ENCODE data around the gene MLYCD. TPM values are rescaled to one million over a fixed set of nuclear protein-coding genes. Genes with fewer than 3 reads are reported as not detected.

The MLYCD gene
- polyA plus RNA-seq, 1 donor (not counting 4 experiments of a cell fraction or from before 2014, with no cell fraction given), result 1.2 TPM

- no peak overlapping the region for H3K4me3 ChIP-seq (ENCODE audit: control insufficient read depth in 2 of 3, extremely low read depth in 1 of 3, insufficient read depth in 2 of 3, low read depth in 1 of 3, low read length in 3 of 3)
- no peak overlapping the region for H2AFZ ChIP-seq (ENCODE audit: control insufficient read depth, low read length)
- TF ChIP-seq CTCF (optimal IDR thresholded peaks at IDR 0.05 in 1 of 3, IDR thresholded peaks at IDR 0.05 in 1 of 3, conservative IDR thresholded peaks at IDR 0.05 in 1 of 3; ENCODE audit: extremely low read depth in 1 of 3, insufficient read depth in 2 of 3, low read length in 3 of 3) (no peak), EZH2 (IDR thresholded peaks at IDR 0.05; ENCODE audit: low read length) (no peak)
- H3K79me2 ChIP-seq (ENCODE audit: control insufficient read depth, insufficient read depth, low read length), result no peaks in the 10 kb centered on the region
- H3K4me1 ChIP-seq (ENCODE audit: control insufficient read depth, extremely low read depth, insufficient read depth, low read length), result no peaks in the 10 kb centered on the region
- no peak overlapping the region for H3K9ac ChIP-seq (ENCODE audit: control insufficient read depth, extremely low read depth, insufficient read depth, low read length)
- FAIRE-seq (no peak), DNase-seq (ENCODE audit: low read depth, low spot score) (no peak)
- dilution Hi-C loops (cut with MboI; ENCODE audit: extremely low pct_ligation_motif_present, low sequenced_read_pairs), result no loop called here
- H3K36me3 ChIP-seq (ENCODE audit: control insufficient read depth in 2 of 2, extremely low read depth in 1 of 2, insufficient read depth in 2 of 2, low read length in 2 of 2), result no peaks in the 10 kb centered on the region
- H3K9me3 ChIP-seq (ENCODE audit: control insufficient read depth, low read depth, low read length), result no peaks in the 10 kb centered on the region
- no peak overlapping the region for H3K4me2 ChIP-seq (ENCODE audit: control insufficient read depth, extremely low read depth, insufficient read depth, low read depth, low read length)
- no peaks in the 10 kb centered on the region for H4K20me1 ChIP-seq (ENCODE audit: control insufficient read depth, extremely low read depth, insufficient read depth, low read length)
- H3K9me1 ChIP-seq (ENCODE audit: control insufficient read depth, extremely low read depth, insufficient read depth, low read length), result no peaks in the 10 kb centered on the region
- no peaks in the 10 kb centered on the region for H3K27me3 ChIP-seq (ENCODE audit: control insufficient read depth, extremely low read depth, insufficient read depth, low read length)
- no peak overlapping the region for H3K27ac ChIP-seq (ENCODE audit: control insufficient read depth, insufficient read depth, low read length)
Observed at GRCh38 chr16:83850947-83851346, 48.0 kb upstream of the MLYCD start.

- H3K9me3 ChIP-seq (ENCODE audit: control insufficient read depth, low read depth, low read length), result no peaks in the 10 kb centered on the region
- H2AFZ ChIP-seq (ENCODE audit: control insufficient read depth, low read length), result no peak overlapping the region
- no peak overlapping the region for H3K4me3 ChIP-seq (ENCODE audit: control insufficient read depth in 2 of 3, extremely low read depth in 1 of 3, insufficient read depth in 2 of 3, low read depth in 1 of 3, low read length in 3 of 3)
- no peaks in the 10 kb centered on the region for H3K36me3 ChIP-seq (ENCODE audit: control insufficient read depth in 2 of 2, extremely low read depth in 1 of 2, insufficient read depth in 2 of 2, low read length in 2 of 2)
- no peak overlapping the region for H3K9ac ChIP-seq (ENCODE audit: control insufficient read depth, extremely low read depth, insufficient read depth, low read length)
- dilution Hi-C loops (cut with MboI; ENCODE audit: extremely low pct_ligation_motif_present, low sequenced_read_pairs), result no loop called here
- no peaks in the 10 kb centered on the region for H3K9me1 ChIP-seq (ENCODE audit: control insufficient read depth, extremely low read depth, insufficient read depth, low read length)
- no peaks in the 10 kb centered on the region for H3K4me1 ChIP-seq (ENCODE audit: control insufficient read depth, extremely low read depth, insufficient read depth, low read length)
- H3K79me2 ChIP-seq (ENCODE audit: control insufficient read depth, insufficient read depth, low read length), result no peaks in the 10 kb centered on the region
- no peaks in the 10 kb centered on the region for H3K27me3 ChIP-seq (ENCODE audit: control insufficient read depth, extremely low read depth, insufficient read depth, low read length)
- no peak overlapping the region for H3K27ac ChIP-seq (ENCODE audit: control insufficient read depth, insufficient read depth, low read length)
- TF ChIP-seq CTCF (optimal IDR thresholded peaks at IDR 0.05 in 1 of 3, IDR thresholded peaks at IDR 0.05 in 1 of 3, conservative IDR thresholded peaks at IDR 0.05 in 1 of 3; ENCODE audit: extremely low read depth in 1 of 3, insufficient read depth in 2 of 3, low read length in 3 of 3) (no peak), EZH2 (IDR thresholded peaks at IDR 0.05; ENCODE audit: low read length) (no peak)
- FAIRE-seq (no peak), DNase-seq (ENCODE audit: low read depth, low spot score) (no peak)
- no peaks in the 10 kb centered on the region for H4K20me1 ChIP-seq (ENCODE audit: control insufficient read depth, extremely low read depth, insufficient read depth, low read length)
- H3K4me2 ChIP-seq (ENCODE audit: control insufficient read depth, extremely low read depth, insufficient read depth, low read depth, low read length), result no peak overlapping the region
Observed at GRCh38 chr16:83851473-83851872, 47.4 kb upstream of the MLYCD start.
